HG02642 (cell line): ENCODE results near the gene GPR21.

Source experiments
- ATAC-seq: cut with Tn5 transposase; IDR thresholded peaks from one replicate; pipeline ENCODE4 v1.9.1; 2021; ENCODE audit warnings: mild to moderate bottlenecking; ENCODE audit not compliant: unreplicated experiment, poor library complexity

The GPR21 gene

GRCh38 chr9:123033352-123033751, at the start of gene GPR21:
GPR21 (plus strand) TSS chr9:123033667; CDS start chr9:123034567, 900 bp downstream.
- ATAC-seq: no peak

- no peak for ATAC-seq
Measured at GRCh38 chr9:122986010-122986409, 47.5 kb upstream of the GPR21 start.

GRCh38 chr9:122988141-122988540, 45.3 kb upstream of the GPR21 start:
- no peak for ATAC-seq

GRCh38 chr9:122988920-122989621, 44.4 kb upstream of the GPR21 start:
- peak; percentile 55 for ATAC-seq

- ATAC-seq: no peak
Measured at GRCh38 chr9:122991370-122991830, 42.1 kb upstream of the GPR21 start.

- no peak for ATAC-seq
Measured at GRCh38 chr9:122996586-122996985, 36.9 kb upstream of the GPR21 start.

- ATAC-seq: no peak
Measured at GRCh38 chr9:122998448-122998847, 35.0 kb upstream of the GPR21 start.

GRCh38 chr9:123000371-123001068, 32.9 kb upstream of the GPR21 start:
- no peak for ATAC-seq

GRCh38 chr9:123002754-123003153, 30.7 kb upstream of the GPR21 start:
- no peak for ATAC-seq

GRCh38 chr9:123003466-123003865, 30.0 kb upstream of the GPR21 start:
- no peak for ATAC-seq

- no peak for ATAC-seq
Measured at GRCh38 chr9:123005964-123006363, 27.5 kb upstream of the GPR21 start.

GRCh38 chr9:123007269-123007668, 26.2 kb upstream of the GPR21 start:
- ATAC-seq: no peak

GRCh38 chr9:123008909-123009308, 24.6 kb upstream of the GPR21 start:
- no peak for ATAC-seq

GRCh38 chr9:123011380-123011779, 22.1 kb upstream of the GPR21 start:
- no peak for ATAC-seq

GRCh38 chr9:123011878-123012528, 21.5 kb upstream of the GPR21 start:
- ATAC-seq: no peak

- ATAC-seq: no peak
Measured at GRCh38 chr9:123016631-123017030, 16.8 kb upstream of the GPR21 start.

GRCh38 chr9:123020796-123021195, 12.7 kb upstream of the GPR21 start:
- ATAC-seq: no peak

- ATAC-seq: no peak
Measured at GRCh38 chr9:123026425-123026824, 7.0 kb upstream of the GPR21 start.

GRCh38 chr9:123027517-123027916, 6.0 kb upstream of the GPR21 start:
- no peak for ATAC-seq

- ATAC-seq: no peak
Measured at GRCh38 chr9:123028136-123028535, 5.3 kb upstream of the GPR21 start.

GRCh38 chr9:123028973-123029372, 4.5 kb upstream of the GPR21 start:
- no peak for ATAC-seq
